Esophagus (tissue), 2 donors: ENCODE measurements around the gene ADGRB2. TPM values are rescaled to one million over a fixed set of nuclear protein-coding genes. Genes with fewer than 3 reads are reported as not detected.

Source experiments
- H3K27ac ChIP-seq, 2 donors: one replicate each; pipeline ENCODE4 v1.5.1; 2013; ENCODE audit warnings: low read depth in 2 of 2, mild to moderate bottlenecking in 2 of 2, inconsistent platforms in 1 of 2, low read length in 1 of 2, moderate library complexity in 1 of 2
- H3K27me3 ChIP-seq, 2 donors: one replicate each; pipeline ENCODE4 v1.6.1; 2013; ENCODE audit warnings: low read length in 2 of 2, control low read depth in 1 of 2, mild to moderate bottlenecking in 1 of 2; ENCODE audit not compliant: insufficient read depth in 2 of 2, control insufficient read depth in 1 of 2
- H3K36me3 ChIP-seq, 2 donors: one replicate each; pipeline ENCODE4 v1.6.1; 2013; ENCODE audit warnings: low read length in 1 of 2; ENCODE audit not compliant: control insufficient read depth in 2 of 2, insufficient read depth in 2 of 2
- H3K4me1 ChIP-seq, 2 donors: one replicate each; pipeline ENCODE4 v1.6.1; 2013; ENCODE audit warnings: low read length in 1 of 2; ENCODE audit not compliant: control insufficient read depth in 2 of 2, insufficient read depth in 2 of 2
- H3K4me3 ChIP-seq, 2 donors: one replicate each; pipeline ENCODE4 v1.5.1; 2013; ENCODE audit warnings: low read length in 2 of 2, mild to moderate bottlenecking in 2 of 2, low read depth in 1 of 2, moderate library complexity in 1 of 2
- H3K9me3 ChIP-seq, 2 donors: one replicate each; pipeline ENCODE4 v1.6.1; 2013; ENCODE audit warnings: mild to moderate bottlenecking in 2 of 2, low read depth in 1 of 2, low read length in 1 of 2, moderate library complexity in 1 of 2; ENCODE audit not compliant: control insufficient read depth in 2 of 2, insufficient read depth in 1 of 2
- WGBS, 2 donors: extraction: QIAGEN DNeasy Blood & Tissue Kit; methylation state at CpG; one replicate each; pipeline ENCODE4 v1.1.7; 2013; 5-methylcytosine and 5-hydroxymethylcytosine counted together
- polyA plus RNA-seq, 2 donors: library from polyadenylated mRNA; stranded (reverse); fragments of 200-250 nt; gene quantifications; one replicate each; pipeline ENCODE4 v1.2.3, GENCODE V29; 2013
- donor health status: healthy with polysubstance abuse.
- donor health status: Bipolar disorder and iron deficiency.

Gene ADGRB2
- polyA plus RNA-seq, 2 donors: 0.34 to 0.51 TPM

DNA sequence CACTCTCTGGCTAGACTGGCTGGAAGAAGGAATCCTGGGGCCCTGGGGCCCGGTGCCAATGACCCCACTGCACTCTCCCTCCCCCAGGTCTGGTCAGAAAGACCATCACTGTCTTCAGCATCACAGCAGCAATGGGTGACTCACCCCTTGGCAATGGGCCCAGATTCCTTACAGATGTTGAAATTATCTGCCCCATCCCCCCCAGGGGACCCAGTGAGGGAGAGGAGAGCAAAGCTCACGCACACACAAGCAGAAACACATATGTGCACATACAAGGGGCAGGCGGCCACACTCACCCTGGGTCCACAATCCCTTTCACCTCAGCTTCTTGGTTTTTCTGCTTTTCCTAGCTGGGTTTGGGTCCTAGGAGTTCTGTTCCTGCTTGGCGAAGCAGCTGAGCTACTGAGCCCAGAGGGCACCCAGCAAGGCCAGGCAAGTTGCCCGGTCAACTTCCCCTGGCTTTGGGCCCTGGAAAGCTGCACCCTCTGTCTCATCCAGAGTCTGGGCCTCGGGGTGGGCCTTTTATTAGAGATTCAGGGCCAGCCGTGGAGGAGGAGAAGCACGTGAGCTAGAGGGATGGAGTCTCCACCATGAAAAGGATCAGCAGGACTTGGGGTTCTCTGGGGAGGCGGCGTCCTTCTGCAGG lies 62.9 kb downstream of the ADGRB2 start:
- H3K9me3 ChIP-seq: no peaks in the 10 kb centered on the region
- H3K27me3 ChIP-seq: no peaks in the 10 kb centered on the region
- peaks cover 7 to 39% of the 10 kb centered on the region in 2 donors for H3K4me1 ChIP-seq

DNA sequence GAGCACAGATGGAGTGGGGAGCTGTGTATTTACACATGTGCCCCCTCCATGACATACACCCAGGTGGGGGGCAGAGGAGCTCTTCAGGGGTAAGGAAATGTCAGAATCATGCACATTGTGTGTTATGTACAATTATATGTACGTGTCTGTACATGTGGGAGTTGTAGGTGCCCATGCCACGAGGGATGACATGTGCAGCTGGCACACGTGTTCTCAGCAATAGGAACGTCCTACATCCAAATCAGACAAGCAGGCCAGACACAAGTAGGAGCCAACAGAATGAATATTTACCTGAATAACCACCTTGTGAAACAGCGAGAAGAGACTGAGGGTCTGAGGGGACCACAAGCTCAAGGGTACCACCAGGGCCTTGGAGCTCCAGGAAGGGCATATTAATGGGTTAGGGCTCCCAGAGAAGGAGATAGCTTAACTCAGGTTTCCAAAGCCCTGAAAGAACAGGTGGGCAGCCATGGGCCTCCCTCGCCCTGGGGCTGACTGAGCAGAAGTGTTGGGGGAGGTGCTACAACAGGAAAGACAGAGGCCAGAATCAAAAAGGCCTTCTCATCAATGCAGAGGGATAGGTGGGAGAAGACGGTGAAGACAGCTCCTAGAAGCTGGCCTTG lies 63.6 kb downstream of the ADGRB2 start:
- 43 to 49% methylated on average over 7 of the region's 7 CpGs for WGBS, 2 donors
- H3K4me1 ChIP-seq: peaks cover 7 to 35% of the 10 kb centered on the region in 2 donors
- H3K4me3 ChIP-seq: no peak overlapping the region
- H3K27me3 ChIP-seq: no peaks in the 10 kb centered on the region
- H3K36me3 ChIP-seq: peaks cover 0 to 3% of the 10 kb centered on the region in 2 donors
- H3K9me3 ChIP-seq: no peaks in the 10 kb centered on the region
- peak overlapping the region; percentile 80 to 84 for H3K27ac ChIP-seq

More for the DNA sequence above, 62.9 kb downstream of the ADGRB2 start:
- no peak overlapping the region for H3K4me3 ChIP-seq
- H3K27ac ChIP-seq: peak overlapping the region; percentile 80 to 84
- H3K36me3 ChIP-seq: peaks cover 0 to 3% of the 10 kb centered on the region in 2 donors
- WGBS, 2 donors: 25 to 40% methylated on average over 10 of the region's 10 CpGs

DNA sequence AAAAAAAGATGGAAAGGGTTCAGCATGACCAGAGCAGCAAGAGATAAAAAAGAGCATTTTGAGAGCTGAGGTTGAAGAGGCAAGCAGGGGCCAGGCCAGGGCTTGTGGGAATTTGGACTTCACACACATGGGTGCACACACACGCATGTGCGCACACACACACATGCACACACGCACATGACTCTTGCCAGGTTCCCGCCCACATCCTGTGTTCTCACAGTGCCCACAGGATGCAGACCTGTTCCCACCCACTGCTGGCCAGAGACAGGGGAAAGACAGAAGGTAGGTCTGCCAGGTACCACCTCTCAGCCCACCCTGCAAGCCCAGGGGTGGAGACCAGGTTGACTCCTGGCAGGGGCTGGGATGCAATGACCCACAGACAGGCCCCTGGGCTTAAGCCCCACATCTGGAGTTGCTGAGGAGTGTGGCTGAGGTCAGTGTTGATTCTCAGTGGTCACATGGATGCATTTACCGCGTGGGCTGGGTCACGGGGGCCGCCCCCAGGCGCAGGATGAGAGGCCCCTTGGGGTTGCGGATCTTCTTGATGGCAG lies 64.7 kb downstream of the ADGRB2 start:
- H3K4me3 ChIP-seq: no peak overlapping the region
- no peak overlapping the region for H3K27ac ChIP-seq
- H3K9me3 ChIP-seq: no peaks in the 10 kb centered on the region
- H3K36me3 ChIP-seq: peaks cover 0 to 3% of the 10 kb centered on the region in 2 donors
- H3K27me3 ChIP-seq: no peaks in the 10 kb centered on the region
- WGBS, 2 donors: 78 to 85% methylated on average over 10 of the region's 10 CpGs
- peaks cover 7 to 30% of the 10 kb centered on the region in 2 donors for H3K4me1 ChIP-seq

DNA sequence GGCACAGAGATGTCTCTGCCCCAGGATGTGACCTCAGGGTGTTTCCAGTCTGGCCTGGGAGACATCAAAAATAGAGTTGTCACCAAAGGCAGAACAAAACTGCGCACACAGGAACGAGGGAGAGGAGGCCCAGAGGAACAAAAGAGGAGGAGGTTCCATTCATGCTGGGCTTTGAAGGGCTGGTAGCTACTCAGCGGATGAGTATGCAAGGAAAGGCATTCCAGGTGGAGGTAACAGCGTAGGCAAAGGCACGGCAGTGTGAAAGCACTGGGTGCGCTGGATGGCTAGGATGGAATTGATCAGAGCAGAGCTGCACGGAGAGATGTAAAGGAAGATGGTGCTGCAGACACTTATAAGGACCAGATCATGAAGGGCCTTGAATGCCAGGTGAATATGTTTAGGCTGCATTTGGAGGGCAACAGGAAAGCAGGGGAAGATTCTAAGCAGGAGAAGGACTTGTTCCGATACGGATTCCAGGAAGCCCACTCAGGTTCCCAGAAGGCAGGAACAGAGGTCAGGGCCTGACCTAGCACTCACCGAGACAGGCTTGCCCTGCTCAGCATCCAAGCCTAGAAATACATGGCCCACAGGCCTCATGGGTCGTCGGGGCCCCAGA lies 66.7 kb downstream of the ADGRB2 start:
- Histone ChIP-seq H3K4me3 (no peak overlapping the region), H3K36me3 (peaks cover 0 to 3% of the 10 kb centered on the region in 2 donors), H3K9me3 (no peaks in the 10 kb centered on the region), H3K27ac (no peak overlapping the region), H3K4me1 (peaks cover 7 to 22% of the 10 kb centered on the region in 2 donors), H3K27me3 (no peaks in the 10 kb centered on the region)
- 87 to 89% methylated on average over 12 of the region's 12 CpGs for whole genome bisulfite sequencing, 2 donors

DNA sequence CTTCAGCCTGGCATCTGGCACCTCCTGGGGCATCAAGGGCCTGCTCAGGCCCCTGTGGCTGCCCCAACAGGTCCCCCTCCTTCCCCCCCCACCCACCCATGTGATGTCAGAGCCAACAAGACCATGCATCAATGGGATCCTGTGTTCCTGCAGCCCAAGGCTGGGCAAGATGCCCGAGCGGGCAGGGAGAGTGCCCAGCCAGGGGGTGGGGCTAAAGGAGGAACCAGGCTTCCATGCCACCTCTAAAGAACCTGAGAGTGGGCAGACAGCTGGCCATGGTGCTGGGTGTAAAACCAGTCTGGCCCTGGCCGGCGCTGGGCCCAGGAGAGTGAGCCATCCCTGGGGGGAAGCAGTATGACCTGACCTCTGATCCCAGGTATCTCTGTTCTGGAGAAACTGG lies 67.9 kb downstream of the ADGRB2 start:
- peaks cover 6 to 19% of the 10 kb centered on the region in 2 donors for H3K4me1 ChIP-seq
- no peak overlapping the region for H3K4me3 ChIP-seq
- H3K27ac ChIP-seq: no peak overlapping the region
- 62 to 75% methylated on average over 4 of the region's 4 CpGs for WGBS, 2 donors
- H3K9me3 ChIP-seq: no peaks in the 10 kb centered on the region
- no peaks in the 10 kb centered on the region for H3K27me3 ChIP-seq
- H3K36me3 ChIP-seq: peaks cover 0 to 3% of the 10 kb centered on the region in 2 donors

DNA sequence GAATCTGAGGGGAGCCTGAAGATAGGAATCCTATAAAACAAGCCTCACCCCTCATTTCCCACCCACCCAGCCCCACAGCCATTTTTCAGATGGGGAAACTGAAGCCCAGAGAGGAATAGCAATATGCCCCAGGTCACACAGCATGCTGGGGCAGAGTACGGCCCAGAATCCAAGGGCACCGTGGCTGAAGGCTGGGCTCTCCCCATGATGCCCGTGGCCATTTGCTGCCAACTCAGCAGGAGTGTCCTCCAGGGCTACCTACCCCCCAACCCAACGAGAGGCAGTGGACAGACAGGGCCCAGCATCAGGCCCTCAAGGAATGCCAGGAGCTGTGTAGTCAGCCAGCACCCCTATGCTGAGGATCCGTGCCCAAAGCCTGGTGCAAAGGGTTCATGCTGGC lies 68.8 kb downstream of the ADGRB2 start:
- Histone ChIP-seq H3K36me3 (peaks cover 0 to 3% of the 10 kb centered on the region in 2 donors), H3K9me3 (no peaks in the 10 kb centered on the region)

DNA sequence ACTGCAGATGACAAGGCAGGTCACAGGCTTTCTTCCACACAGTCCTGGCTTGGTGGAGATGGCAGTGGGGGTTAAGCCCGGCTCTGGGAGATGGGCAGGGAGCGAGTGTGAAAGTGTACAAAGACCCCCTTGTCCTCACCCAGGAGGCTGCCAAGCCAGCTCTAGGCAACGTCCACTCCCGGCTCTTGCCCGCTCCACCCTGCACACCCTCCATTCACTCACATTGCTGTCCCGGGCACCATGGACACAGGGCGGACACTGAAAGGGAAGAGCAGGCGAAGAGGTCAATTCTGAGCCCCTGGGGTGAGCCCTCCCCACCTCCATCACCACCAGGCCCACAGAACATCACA lies 69.2 kb downstream of the ADGRB2 start:
- Histone ChIP-seq H3K9me3 (no peaks in the 10 kb centered on the region), H3K36me3 (peaks cover 0 to 3% of the 10 kb centered on the region in 2 donors), H3K4me1 (peaks cover 5 to 7% of the 10 kb centered on the region in 2 donors), H3K27me3 (no peaks in the 10 kb centered on the region), H3K4me3 (no peak overlapping the region), H3K27ac (no peak overlapping the region)
- WGBS, 2 donors: 87 to 90% methylated on average over 7 to 8 of the region's 8 CpGs

More for the DNA sequence above, 68.8 kb downstream of the ADGRB2 start:
- Histone ChIP-seq H3K27me3 (no peaks in the 10 kb centered on the region), H3K4me3 (no peak overlapping the region), H3K27ac (no peak overlapping the region), H3K4me1 (peaks cover 5 to 10% of the 10 kb centered on the region in 2 donors)
- 73 to 80% methylated on average over 5 of the region's 5 CpGs for WGBS, 2 donors

DNA sequence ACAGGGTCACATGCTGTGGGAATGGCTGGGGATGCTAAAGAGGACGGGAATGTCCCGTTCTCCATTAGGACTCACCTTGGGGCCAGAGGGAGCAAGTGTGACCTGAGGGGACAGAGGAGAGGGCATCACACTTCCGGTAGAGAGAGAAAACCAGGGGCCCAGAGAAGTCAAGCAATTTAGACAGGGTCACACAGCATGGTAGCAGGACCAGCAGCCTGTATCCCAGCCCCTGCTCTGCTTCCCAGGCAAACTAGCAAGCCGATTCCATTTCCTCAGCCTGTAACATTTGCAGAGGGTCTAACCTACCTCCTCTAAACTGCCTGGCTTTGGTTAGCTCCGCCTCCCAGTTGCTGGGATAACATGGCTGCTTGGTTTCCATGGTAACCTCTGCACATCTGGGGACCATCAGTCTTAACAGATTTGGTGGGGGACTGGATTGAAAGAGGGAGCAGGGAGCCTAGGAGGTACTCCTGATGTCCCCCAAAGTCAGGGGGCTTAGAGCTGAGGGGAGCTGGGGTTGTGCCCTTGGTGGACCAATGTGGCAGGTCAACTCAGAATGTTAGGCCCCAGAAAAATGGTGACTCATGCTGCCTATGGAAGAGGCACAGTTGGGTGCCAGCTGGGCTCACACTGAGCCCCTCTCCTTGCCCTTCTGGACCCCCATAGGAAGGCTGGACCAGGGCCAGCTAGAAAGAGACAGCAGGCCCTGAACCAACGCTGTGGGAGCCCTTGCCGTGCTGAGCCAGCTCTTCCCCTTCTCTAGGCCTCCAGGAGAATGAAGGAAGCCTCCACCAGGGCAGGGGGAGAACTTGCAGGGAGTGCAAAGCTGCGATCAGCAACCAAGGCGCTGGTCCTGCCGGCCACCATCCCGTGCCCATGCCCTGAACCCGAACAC lies 69.8 kb downstream of the ADGRB2 start:
- H3K27ac ChIP-seq: no peak overlapping the region
- no peaks in the 10 kb centered on the region for H3K9me3 ChIP-seq
- H3K36me3 ChIP-seq: peaks cover 0 to 3% of the 10 kb centered on the region in 2 donors
- WGBS, 2 donors: 80 to 84% methylated on average over 12 of the region's 12 CpGs
- H3K4me3 ChIP-seq: no peak overlapping the region
- no peaks in the 10 kb centered on the region for H3K27me3 ChIP-seq
- H3K4me1 ChIP-seq: peaks cover 2 to 5% of the 10 kb centered on the region in 2 donors

DNA sequence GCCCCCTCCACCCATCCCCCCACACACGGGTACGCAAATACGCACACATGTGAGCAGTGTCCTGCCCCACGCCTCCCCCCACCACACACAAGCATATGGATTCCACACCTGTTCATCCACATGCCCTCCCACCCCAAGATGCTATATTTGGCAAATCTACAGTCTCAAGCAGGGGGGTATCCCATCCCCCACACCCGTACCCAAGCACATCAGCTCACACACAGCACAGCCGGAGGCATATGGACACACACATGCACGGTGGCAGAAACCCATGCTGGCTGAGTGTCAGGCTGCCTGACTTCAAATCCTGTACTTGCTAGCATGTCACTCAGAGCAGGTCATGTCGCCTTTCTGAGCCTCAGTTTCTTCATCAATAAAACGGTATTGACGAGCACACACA lies 70.9 kb downstream of the ADGRB2 start:
- peaks cover 0 to 3% of the 10 kb centered on the region in 2 donors for H3K36me3 ChIP-seq
- H3K27me3 ChIP-seq: no peaks in the 10 kb centered on the region
- WGBS, 2 donors: 81 to 83% methylated on average over 10 of the region's 10 CpGs
- no peak overlapping the region for H3K27ac ChIP-seq
- H3K9me3 ChIP-seq: no peaks in the 10 kb centered on the region
- peaks cover 2 to 5% of the 10 kb centered on the region in 2 donors for H3K4me1 ChIP-seq
- H3K4me3 ChIP-seq: no peak overlapping the region
